Measurements from ENCODE around the gene TMTC4.
A peak's percentile ranks its signal among the peaks of the same experiment; 100 is the strongest.

Gene TMTC4

DNA sequence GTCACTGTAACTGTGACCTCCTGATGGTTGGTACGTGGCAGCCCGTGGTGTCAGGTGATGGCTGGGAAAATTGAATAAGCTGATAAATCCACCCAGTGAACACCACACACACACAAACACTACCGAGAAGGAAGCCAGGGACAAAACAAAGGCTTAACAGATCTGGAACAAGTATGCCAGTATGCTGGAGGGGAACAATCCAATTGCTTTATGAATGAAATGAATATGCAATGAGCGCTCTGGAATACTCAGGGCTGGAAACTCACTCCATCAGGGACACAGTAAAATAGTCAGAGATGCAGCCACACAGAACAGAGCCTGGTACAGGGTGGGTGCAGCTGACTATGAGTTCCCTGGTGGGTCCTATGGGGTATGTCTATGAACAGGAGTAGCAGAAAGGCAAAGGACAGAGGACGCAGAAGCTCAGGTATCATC, 16.7 kb downstream of the TMTC4 start:
- Mint-ChIP-seq H3K36me3 (ENCODE audit: low read depth) (peaks cover 74% of the 10 kb centered on the region), H3K4me3 (no peak overlapping the region), H3K27me3 (ENCODE audit: low read depth) (no peaks in the 10 kb centered on the region), H3K4me1 (no peaks in the 10 kb centered on the region), H3K9me3 (no peaks in the 10 kb centered on the region), H3K27ac (no peak overlapping the region)
- TF ChIP-seq, protein P1, sequence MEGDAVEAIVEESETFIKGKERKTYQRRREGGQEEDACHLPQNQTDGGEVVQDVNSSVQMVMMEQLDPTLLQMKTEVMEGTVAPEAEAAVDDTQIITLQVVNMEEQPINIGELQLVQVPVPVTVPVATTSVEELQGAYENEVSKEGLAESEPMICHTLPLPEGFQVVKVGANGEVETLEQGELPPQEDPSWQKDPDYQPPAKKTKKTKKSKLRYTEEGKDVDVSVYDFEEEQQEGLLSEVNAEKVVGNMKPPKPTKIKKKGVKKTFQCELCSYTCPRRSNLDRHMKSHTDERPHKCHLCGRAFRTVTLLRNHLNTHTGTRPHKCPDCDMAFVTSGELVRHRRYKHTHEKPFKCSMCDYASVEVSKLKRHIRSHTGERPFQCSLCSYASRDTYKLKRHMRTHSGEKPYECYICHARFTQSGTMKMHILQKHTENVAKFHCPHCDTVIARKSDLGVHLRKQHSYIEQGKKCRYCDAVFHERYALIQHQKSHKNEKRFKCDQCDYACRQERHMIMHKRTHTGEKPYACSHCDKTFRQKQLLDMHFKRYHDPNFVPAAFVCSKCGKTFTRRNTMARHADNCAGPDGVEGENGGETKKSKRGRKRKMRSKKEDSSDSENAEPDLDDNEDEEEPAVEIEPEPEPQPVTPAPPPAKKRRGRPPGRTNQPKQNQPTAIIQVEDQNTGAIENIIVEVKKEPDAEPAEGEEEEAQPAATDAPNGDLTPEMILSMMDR (IDR thresholded peaks at IDR 0.05; ENCODE audit: unreplicated experiment in 3 of 3), result no peak

DNA sequence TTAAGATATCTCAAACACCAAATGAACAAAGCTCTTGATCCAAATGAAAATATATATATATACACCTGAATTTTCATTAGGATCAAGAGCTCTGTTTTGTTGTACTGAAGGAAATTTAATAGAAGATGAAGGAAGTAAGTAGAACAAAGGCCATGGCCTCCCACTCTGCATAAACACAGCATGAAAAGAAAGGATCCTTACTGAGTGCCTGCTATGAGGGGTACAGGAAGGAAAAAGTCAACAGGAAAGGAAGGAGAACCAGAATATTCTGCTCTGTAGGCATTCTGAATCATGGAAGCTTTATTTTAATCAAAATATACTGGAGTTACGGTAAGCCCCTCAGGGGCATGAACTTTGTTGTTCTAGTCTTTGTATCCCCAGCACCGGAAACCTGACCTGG, 22.1 kb downstream of the TMTC4 start:
- Mint-ChIP-seq H3K36me3 (ENCODE audit: low read depth) (peaks cover 57% of the 10 kb centered on the region), H3K4me3 (no peak overlapping the region), H3K9me3 (no peaks in the 10 kb centered on the region), H3K4me1 (peaks cover 5% of the 10 kb centered on the region), H3K27me3 (ENCODE audit: low read depth) (no peaks in the 10 kb centered on the region), H3K27ac (no peak overlapping the region)
- TF ChIP-seq, protein P1 (IDR thresholded peaks at IDR 0.05; ENCODE audit: unreplicated experiment in 3 of 3), result no peak

DNA sequence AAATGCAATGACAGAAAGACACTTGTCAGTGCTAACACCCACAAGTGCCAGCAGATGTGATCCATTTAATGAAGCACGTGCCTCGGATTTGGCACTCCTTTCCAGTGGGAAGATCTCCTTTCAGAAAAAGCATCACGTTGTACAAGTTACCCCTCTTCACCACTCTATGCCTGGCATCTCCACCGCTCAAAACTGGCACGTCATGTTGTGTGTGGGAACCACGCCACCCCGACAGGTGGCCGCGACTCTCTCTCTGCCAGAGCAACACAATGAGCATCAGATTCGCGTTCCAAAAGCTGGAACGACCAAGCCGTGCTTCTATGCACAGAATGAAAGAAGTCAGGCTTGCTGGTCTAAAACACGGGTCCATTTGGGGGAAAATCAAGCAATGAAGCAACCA, 24.3 kb downstream of the TMTC4 start:
- Mint-ChIP-seq H3K27me3 (ENCODE audit: low read depth) (no peaks in the 10 kb centered on the region), H3K36me3 (ENCODE audit: low read depth) (peaks cover 45% of the 10 kb centered on the region), H3K4me3 (no peak overlapping the region), H3K27ac (no peak overlapping the region), H3K4me1 (peaks cover 18% of the 10 kb centered on the region), H3K9me3 (no peaks in the 10 kb centered on the region)
- TF ChIP-seq, protein P1 (IDR thresholded peaks at IDR 0.05; ENCODE audit: unreplicated experiment in 3 of 3), result no peak

DNA sequence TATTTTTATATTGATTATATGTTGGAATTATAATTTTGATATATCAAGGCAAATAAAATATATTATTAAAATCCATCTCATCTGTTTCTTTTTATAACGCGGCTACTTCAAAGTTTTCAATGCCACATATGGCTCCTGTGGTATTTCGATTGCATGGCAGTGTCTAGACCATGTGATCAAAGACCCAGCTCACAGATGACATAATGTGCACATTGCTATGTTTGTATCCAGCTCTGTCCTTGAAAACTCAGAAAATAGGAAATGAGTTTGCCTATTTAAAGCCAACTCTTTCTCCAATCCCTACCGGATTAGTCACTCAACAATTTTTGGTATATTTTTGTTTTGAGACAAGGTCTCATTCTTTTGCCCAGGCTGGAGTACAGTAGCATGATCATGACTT, 26.2 kb downstream of the TMTC4 start:
- H3K4me3 Mint-ChIP-seq, result no peak overlapping the region
- no peak overlapping the region for H3K27ac Mint-ChIP-seq
- peaks cover 42% of the 10 kb centered on the region for H3K36me3 Mint-ChIP-seq (ENCODE audit: low read depth)
- TF ChIP-seq, protein P1 (IDR thresholded peaks at IDR 0.05; ENCODE audit: unreplicated experiment in 3 of 3), result no peak
- peaks cover 35% of the 10 kb centered on the region for H3K4me1 Mint-ChIP-seq
- H3K9me3 Mint-ChIP-seq, result no peaks in the 10 kb centered on the region
- H3K27me3 Mint-ChIP-seq (ENCODE audit: low read depth), result no peaks in the 10 kb centered on the region

DNA sequence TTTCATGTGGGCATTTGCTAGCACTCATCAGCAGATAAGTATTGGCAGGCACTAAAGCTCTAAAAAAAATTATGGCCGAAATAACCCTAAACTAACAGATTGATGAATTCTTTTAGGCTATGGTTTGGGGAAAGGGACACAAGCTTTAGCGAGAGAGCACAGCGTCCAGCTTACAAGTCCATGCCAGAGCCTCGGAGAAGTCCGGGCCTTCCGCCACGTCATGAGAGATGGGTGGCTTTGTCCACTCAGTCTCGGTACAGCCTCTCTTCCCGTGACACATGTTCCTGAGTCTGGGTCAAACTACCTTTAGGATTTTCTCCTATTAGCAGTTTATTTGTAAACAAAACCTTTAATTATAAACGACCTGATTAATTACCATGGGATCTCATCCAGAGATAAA, 27.7 kb downstream of the TMTC4 start:
- Mint-ChIP-seq H3K36me3 (ENCODE audit: low read depth) (peaks cover 44% of the 10 kb centered on the region), H3K27ac (no peak overlapping the region), H3K4me1 (peaks cover 37% of the 10 kb centered on the region), H3K4me3 (no peak overlapping the region), H3K9me3 (no peaks in the 10 kb centered on the region), H3K27me3 (ENCODE audit: low read depth) (no peaks in the 10 kb centered on the region)
- TF ChIP-seq, protein P1 (IDR thresholded peaks at IDR 0.05; ENCODE audit: unreplicated experiment in 3 of 3), result no peak

DNA sequence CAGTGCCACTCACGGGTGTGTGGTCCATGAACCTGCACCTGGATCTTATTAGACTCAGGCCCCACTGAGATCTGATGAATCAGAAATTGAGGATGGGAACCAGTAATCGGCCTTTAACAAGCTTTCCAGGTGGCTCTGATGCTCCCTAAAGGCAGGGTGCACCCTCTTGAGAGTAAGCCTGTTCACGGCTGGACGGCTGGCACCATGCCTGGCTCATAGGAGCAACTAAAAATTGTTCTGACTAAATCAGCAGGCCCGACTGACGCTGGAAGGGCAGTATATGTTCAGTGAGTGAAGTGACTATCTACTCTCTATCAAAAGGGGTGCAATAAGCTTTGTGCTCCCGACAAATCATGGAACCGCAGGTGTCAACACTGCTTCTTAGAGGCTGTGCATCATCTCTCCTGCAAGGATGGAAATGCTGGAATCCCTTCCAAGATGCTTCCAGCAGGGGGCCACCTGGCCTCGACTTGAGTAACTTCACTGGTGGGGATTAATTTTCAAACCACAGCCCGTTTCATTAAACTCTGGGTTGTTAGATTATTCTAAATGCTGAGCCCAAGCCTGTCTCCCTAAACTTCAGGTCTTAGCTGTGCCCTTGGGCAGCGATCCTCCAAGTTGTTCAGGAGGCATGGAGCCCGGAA, 28.4 kb downstream of the TMTC4 start:
- Mint-ChIP-seq H3K4me1 (peaks cover 37% of the 10 kb centered on the region), H3K4me3 (no peak overlapping the region), H3K27ac (peak overlapping the region in 2 of 3 experiments; percentile 42 to 72), H3K9me3 (no peaks in the 10 kb centered on the region), H3K36me3 (ENCODE audit: low read depth) (peaks cover 46% of the 10 kb centered on the region), H3K27me3 (ENCODE audit: low read depth) (no peaks in the 10 kb centered on the region)
- TF ChIP-seq, protein P1 (IDR thresholded peaks at IDR 0.05; ENCODE audit: unreplicated experiment in 3 of 3), result peak; percentile 44 to 62 (median 54)

All from nephron (organoid).